ENCODE measurements around the gene RALGAPA1.
"Not testable (repeated sequence)": the region's sequence is repeated elsewhere in the genome, so short reads cannot be mapped to it uniquely, and the experiment has no call there.

Gene RALGAPA1

DNA sequence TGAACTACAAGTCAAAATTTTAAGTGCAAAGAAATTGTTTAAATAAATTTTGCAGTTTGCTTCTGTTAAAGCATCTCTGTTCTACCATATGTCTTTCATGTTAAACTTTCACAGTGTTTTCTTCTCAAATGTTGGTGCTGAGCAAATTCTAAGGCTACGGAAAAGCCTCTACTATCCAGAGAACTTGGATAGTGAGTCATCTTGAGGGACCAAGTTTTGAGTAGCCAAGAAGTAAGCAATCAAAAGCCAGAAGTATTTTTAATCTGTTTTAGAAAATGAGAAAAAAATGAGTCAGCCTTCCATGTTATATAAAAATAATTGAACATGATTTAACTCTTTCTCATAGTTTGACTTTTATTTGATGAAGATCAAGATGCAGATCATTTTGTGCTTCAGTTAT is 20.4 kb upstream of the RALGAPA1 start:
- ChIA-PET POLR2A (no interaction called here), CTCF (no interaction called here)
- no peak for DNase-seq (ENCODE audit: extremely low spot score)
- TF ChIP-seq ARNT (IDR thresholded peaks at IDR 0.05) (no peak), CTBP1 (IDR thresholded peaks at IDR 0.05; ENCODE audit: borderline replicate concordance) (no peak), FOXA1 (IDR thresholded peaks at IDR 0.05) (no peak), NFRKB (IDR thresholded peaks at IDR 0.05) (no peak), SUZ12 (IDR thresholded peaks at IDR 0.05) (no peak), SP1 (IDR thresholded peaks at IDR 0.05) (no peak), BHLHE40 (IDR thresholded peaks at IDR 0.05; ENCODE audit: borderline replicate concordance) (no peak), FOXM1 (IDR thresholded peaks at IDR 0.05; ENCODE audit: borderline replicate concordance) (no peak), ELF4 (IDR thresholded peaks at IDR 0.05) (no peak), TARDBP (IDR thresholded peaks at IDR 0.05) (no peak), ZNF384 (IDR thresholded peaks at IDR 0.05) (no peak), FOXK2 (IDR thresholded peaks at IDR 0.05) (no peak), L3MBTL2 (conservative IDR thresholded peaks at IDR 0.05) (no peak), LEF1 (IDR thresholded peaks at IDR 0.05; ENCODE audit: borderline replicate concordance) (no peak), HDGF (IDR thresholded peaks at IDR 0.05; ENCODE audit: borderline replicate concordance) (no peak)
- TF ChIP-seq, protein P1, sequence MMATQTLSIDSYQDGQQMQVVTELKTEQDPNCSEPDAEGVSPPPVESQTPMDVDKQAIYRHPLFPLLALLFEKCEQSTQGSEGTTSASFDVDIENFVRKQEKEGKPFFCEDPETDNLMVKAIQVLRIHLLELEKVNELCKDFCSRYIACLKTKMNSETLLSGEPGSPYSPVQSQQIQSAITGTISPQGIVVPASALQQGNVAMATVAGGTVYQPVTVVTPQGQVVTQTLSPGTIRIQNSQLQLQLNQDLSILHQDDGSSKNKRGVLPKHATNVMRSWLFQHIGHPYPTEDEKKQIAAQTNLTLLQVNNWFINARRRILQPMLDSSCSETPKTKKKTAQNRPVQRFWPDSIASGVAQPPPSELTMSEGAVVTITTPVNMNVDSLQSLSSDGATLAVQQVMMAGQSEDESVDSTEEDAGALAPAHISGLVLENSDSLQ (IDR thresholded peaks at IDR 0.05) = no peak

- DNase-seq (ENCODE audit: extremely low spot score) = no peak
- ChIA-PET POLR2A (no interaction called here), CTCF (interaction anchor here (2.0 kb wide), 1 partner anchor 10 kb away, joined by 11 read pairs; no protein-coding TSS in a partner anchor)
- TF ChIP-seq HDGF (IDR thresholded peaks at IDR 0.05; ENCODE audit: borderline replicate concordance) = no peak
- no peak for TF ChIP-seq SUZ12 (IDR thresholded peaks at IDR 0.05)
- TF ChIP-seq ZNF384 (IDR thresholded peaks at IDR 0.05) = no peak
- TF ChIP-seq, protein P1 (IDR thresholded peaks at IDR 0.05) = no peak
- no peak for TF ChIP-seq SP1 (IDR thresholded peaks at IDR 0.05)
- TF ChIP-seq TARDBP (IDR thresholded peaks at IDR 0.05) = no peak
- TF ChIP-seq BHLHE40 (IDR thresholded peaks at IDR 0.05; ENCODE audit: borderline replicate concordance) = no peak
These were observed 18.8 kb upstream of the RALGAPA1 start for GRCh38 chr14:35827678-35828472.

GRCh38 chr14:35826952-35827416 is 17.9 kb upstream of the RALGAPA1 start:
- no peak for TF ChIP-seq CTBP1 (IDR thresholded peaks at IDR 0.05; ENCODE audit: borderline replicate concordance)
- no peak for TF ChIP-seq L3MBTL2 (conservative IDR thresholded peaks at IDR 0.05)
- TF ChIP-seq NFRKB (IDR thresholded peaks at IDR 0.05) = no peak
- TF ChIP-seq SP1 (IDR thresholded peaks at IDR 0.05) = no peak
- no peak for TF ChIP-seq HDGF (IDR thresholded peaks at IDR 0.05; ENCODE audit: borderline replicate concordance)
- no peak for TF ChIP-seq FOXM1 (IDR thresholded peaks at IDR 0.05; ENCODE audit: borderline replicate concordance)
- TF ChIP-seq TARDBP (IDR thresholded peaks at IDR 0.05) = no peak
- TF ChIP-seq ELF4 (IDR thresholded peaks at IDR 0.05) = no peak
- TF ChIP-seq FOXA1 (IDR thresholded peaks at IDR 0.05) = no peak
- no peak for TF ChIP-seq FOXK2 (IDR thresholded peaks at IDR 0.05)
- TF ChIP-seq SUZ12 (IDR thresholded peaks at IDR 0.05) = no peak
- no peak for TF ChIP-seq LEF1 (IDR thresholded peaks at IDR 0.05; ENCODE audit: borderline replicate concordance)
- POLR2A ChIA-PET = interaction anchor here (0.8 to 1.7 kb wide), 10 partner anchors 9 to 229 kb away, joined by 3 to 22 read pairs (median 4); partner anchors contain the start of gene RALGAPA1
- CTCF ChIA-PET = interaction anchor here (1.2 to 2.0 kb wide), 2 partner anchors 9 to 11 kb away, joined by 3 to 11 read pairs; no protein-coding TSS in a partner anchor
- no peak for DNase-seq (ENCODE audit: extremely low spot score)

DNA sequence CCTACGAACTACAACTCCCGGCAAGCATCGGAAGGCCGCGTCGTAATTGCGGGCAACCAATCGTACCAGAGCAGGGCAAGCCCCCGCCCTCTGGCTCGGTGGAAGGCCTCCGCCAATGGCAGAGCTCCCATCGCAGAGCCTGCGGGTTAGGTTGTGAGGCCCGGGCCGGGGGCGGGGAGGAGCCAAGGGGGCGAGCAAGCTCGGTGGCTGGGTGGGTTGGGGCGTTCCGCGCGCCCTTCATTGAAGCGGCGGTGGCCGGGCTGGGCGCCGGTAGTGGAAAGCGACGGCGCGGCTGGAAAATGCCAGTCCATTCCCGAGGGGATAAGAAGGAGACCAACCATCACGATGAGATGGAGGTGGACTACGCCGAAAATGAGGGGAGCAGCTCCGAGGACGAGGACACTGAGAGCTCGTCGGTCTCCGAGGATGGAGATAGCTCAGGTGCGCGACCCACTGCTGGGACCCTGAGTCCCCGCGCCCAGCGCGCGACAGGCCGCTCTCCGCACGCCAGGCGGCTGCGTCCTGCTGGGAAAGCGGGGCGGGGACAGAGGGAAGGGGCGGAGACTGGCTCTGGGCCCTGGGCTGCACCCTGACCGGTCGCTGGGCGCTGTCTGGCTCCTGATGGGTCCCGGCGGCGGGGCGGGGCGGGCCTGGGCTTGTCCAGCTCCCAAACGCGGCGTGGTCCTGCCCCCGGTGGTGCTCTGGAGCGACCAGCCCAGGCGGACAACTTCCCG is 17.3 kb upstream of the RALGAPA1 start, which contains the start of gene BRMS1L:
Gene BRMS1L (plus strand): TSS at position 121 of the 734 bp plus-strand sequence. CDS start 179 bp downstream, at position 300.
- TF ChIP-seq TARDBP (IDR thresholded peaks at IDR 0.05) (no peak), SP1 (IDR thresholded peaks at IDR 0.05) (no peak), SUZ12 (IDR thresholded peaks at IDR 0.05) (no peak), ARNT (IDR thresholded peaks at IDR 0.05) (0 out of 2 replicates have a peak, but pooled peaks have one; percentile 12), FOXA1 (IDR thresholded peaks at IDR 0.05) (no peak), FOXK2 (IDR thresholded peaks at IDR 0.05) (no peak), ZNF384 (IDR thresholded peaks at IDR 0.05) (no peak), NFRKB (IDR thresholded peaks at IDR 0.05) (no peak), FOXM1 (IDR thresholded peaks at IDR 0.05; ENCODE audit: borderline replicate concordance) (no peak), ELF4 (IDR thresholded peaks at IDR 0.05) (peak; percentile 59; the same call in 1 of the 2 replicates), LEF1 (IDR thresholded peaks at IDR 0.05; ENCODE audit: borderline replicate concordance) (no peak), L3MBTL2 (conservative IDR thresholded peaks at IDR 0.05) (no peak), BHLHE40 (IDR thresholded peaks at IDR 0.05; ENCODE audit: borderline replicate concordance) (no peak), HDGF (IDR thresholded peaks at IDR 0.05; ENCODE audit: borderline replicate concordance) (no peak), CTBP1 (IDR thresholded peaks at IDR 0.05; ENCODE audit: borderline replicate concordance) (peak; percentile 30; the same call in 1 of the 2 replicates)
- TF ChIP-seq, protein P1 (IDR thresholded peaks at IDR 0.05) = no peak
- CTCF ChIA-PET = interaction anchor here (1.2 to 2.0 kb wide), 2 partner anchors 8 to 10 kb away, joined by 3 to 11 read pairs; no protein-coding TSS in a partner anchor
- POLR2A ChIA-PET = interaction anchor here (0.5 to 1.7 kb wide), 21 partner anchors 8 to 564 kb away, joined by 3 to 22 read pairs (median 3); partner anchors contain the start of genes INSM2 and RALGAPA1

DNA sequence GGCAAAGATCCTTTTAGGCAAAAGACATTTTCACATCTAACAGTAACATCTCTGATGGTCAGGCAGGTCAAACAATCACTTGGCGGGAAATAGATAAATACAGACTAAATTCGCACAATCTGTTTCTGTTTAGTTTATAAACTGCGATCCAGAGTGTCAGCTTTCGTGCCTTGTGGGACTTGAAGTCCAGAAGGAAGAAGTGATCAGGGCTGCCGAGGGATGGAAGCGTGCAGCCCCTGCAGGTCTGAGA is 16.8 kb upstream of the RALGAPA1 start:
- TF ChIP-seq SUZ12 (IDR thresholded peaks at IDR 0.05) (peak; percentile 72), HDGF (IDR thresholded peaks at IDR 0.05; ENCODE audit: borderline replicate concordance) (no peak), ZNF384 (IDR thresholded peaks at IDR 0.05) (no peak)
- CTCF ChIA-PET = interaction anchor here (1.2 to 2.0 kb wide), 2 partner anchors 8 to 10 kb away, joined by 3 to 11 read pairs; no protein-coding TSS in a partner anchor
- DNase-seq (ENCODE audit: extremely low spot score) = no peak
- POLR2A ChIA-PET = interaction anchor here (0.5 to 1.7 kb wide), 17 partner anchors 8 to 564 kb away, joined by 3 to 22 read pairs (median 3); partner anchors contain the start of genes INSM2 and RALGAPA1

More for the DNA sequence above, 17.3 kb upstream of the RALGAPA1 start, which contains the start of gene BRMS1L:
- DNase-seq (ENCODE audit: extremely low spot score) = peak; percentile 94

GRCh38 chr14:35824446-35825165 is 15.5 kb upstream of the RALGAPA1 start:
- CTCF ChIA-PET; DNase-seq (ENCODE audit: extremely low spot score): not testable (repeated sequence)

More at GRCh38 chr14:35824446-35825165, 15.5 kb upstream of the RALGAPA1 start:
- POLR2A ChIA-PET = not testable (repeated sequence)

Measured in HEK293T (cell line).